Fibroblast of lung (primary cell): ENCODE measurements around the gene TMCC2. TPM values are rescaled to one million over a fixed set of nuclear protein-coding genes. Genes with fewer than 3 reads are reported as not detected.

Experiments
- DNase-seq, 2 donors: peaks; one replicate each; pipeline versions ENCODE4 v3.0.0 to v3.0.0-alpha.2; 2010; ENCODE audit warnings: low read depth in 2 of 2
- H2AFZ ChIP-seq: 2 replicates; pipeline ENCODE4 v1.5.1; 2012; ENCODE audit warnings: low read length, control low read depth, inconsistent platforms
- H3K27ac ChIP-seq: 2 replicates; pipeline ENCODE4 v1.5.1; 2011; ENCODE audit warnings: low read length, control low read depth; ENCODE audit not compliant: insufficient read depth
- H3K27me3 ChIP-seq: 2 replicates; pipeline ENCODE4 v1.5.1; 2011; ENCODE audit warnings: mild to moderate bottlenecking, low read length; ENCODE audit not compliant: control insufficient read depth, insufficient read depth
- H3K36me3 ChIP-seq: 2 replicates; pipeline ENCODE4 v1.5.1; 2011; ENCODE audit warnings: low read length; ENCODE audit not compliant: control insufficient read depth, insufficient read depth
- H3K4me1 ChIP-seq: 2 replicates; pipeline ENCODE4 v1.5.1; 2011; ENCODE audit warnings: low read length; ENCODE audit not compliant: control insufficient read depth, insufficient read depth; ENCODE audit errors: extremely low read depth
- H3K4me2 ChIP-seq: 2 replicates; pipeline ENCODE4 v1.5.1; 2011; ENCODE audit warnings: low read length, control low read depth; ENCODE audit not compliant: insufficient read depth; ENCODE audit errors: extremely low read depth
- H3K4me3 ChIP-seq, 4 experiments: fragments of 200-600 bp in 1 of 4; sonication (generic) in 1 of 4; replicated peaks in 1 of 4; 2 replicates each; pipeline ENCODE4 v1.5.1; 2011 to 2016; ENCODE audit warnings: low read length in 4 of 4, low read depth in 3 of 4, mild to moderate bottlenecking in 3 of 4, control low read depth in 2 of 4, inconsistent platforms in 1 of 4, mixed read lengths in 1 of 4; ENCODE audit not compliant: insufficient read depth in 1 of 4; ENCODE audit errors: control extremely low read depth in 1 of 4
- H3K79me2 ChIP-seq: 2 replicates; pipeline ENCODE4 v1.5.1; 2012; ENCODE audit warnings: mild to moderate bottlenecking, low read length, inconsistent platforms; ENCODE audit not compliant: control insufficient read depth, insufficient read depth
- H3K9ac ChIP-seq: 2 replicates; pipeline ENCODE4 v1.5.1; 2011; ENCODE audit warnings: mild to moderate bottlenecking, low read length, control low read depth; ENCODE audit not compliant: insufficient read depth
- H3K9me3 ChIP-seq: 2 replicates; pipeline ENCODE4 v1.5.1; 2012; ENCODE audit warnings: low read depth, low read length; ENCODE audit not compliant: control insufficient read depth, insufficient read depth
- H4K20me1 ChIP-seq: 2 replicates; pipeline ENCODE4 v1.5.1; 2011; ENCODE audit warnings: low read length; ENCODE audit not compliant: control insufficient read depth, insufficient read depth; ENCODE audit errors: extremely low read depth
- CTCF ChIP-seq, 2 donors: IDR thresholded peaks in 1 of 2; conservative IDR thresholded peaks in 1 of 2; 1 replicate in 1 of 2; 2 replicates in 1 of 2; pipeline ENCODE4 v1.5.1; 2011 to 2012; ENCODE audit warnings: low read length in 2 of 2, control low read depth in 1 of 2, inconsistent platforms in 1 of 2, low read depth in 1 of 2, mild to moderate bottlenecking in 1 of 2
- EZH2 ChIP-seq: IDR thresholded peaks from 2 replicates; pipeline ENCODE4 v1.5.1; 2012; ENCODE audit warnings: low read length, control low read depth, mild to moderate bottlenecking; ENCODE audit errors: missing control alignments
- polyA plus RNA-seq, 2 donors: library from polyadenylated mRNA; depleted of rRNA in 1 of 2; stranded (reverse) in 1 of 2; unstranded in 1 of 2; fragments of >200 nt; gene quantifications; 2 replicates each; pipeline ENCODE4 v1.2.1, GENCODE V29; 2011 to 2012; ENCODE audit warnings: missing spikeins in 1 of 2
- total RNA-seq: library from RNA; depleted of rRNA; stranded (reverse); fragments of >200 nt; gene quantifications from 2 replicates; pipeline ENCODE4 v1.2.1, GENCODE V29; 2014

Gene TMCC2
- total and polyA plus RNA-seq, 2 donors (not counting 1 experiment from before 2014, with no cell fraction given): 2.3 to 6.9 TPM

- peak; percentile 55 to 73 for DNase-seq
- H2AFZ ChIP-seq: no peak overlapping the region
- no peak overlapping the region for H3K4me2 ChIP-seq
- peaks cover 1% of the 10 kb centered on the region for H3K36me3 ChIP-seq
- no peaks in the 10 kb centered on the region for H4K20me1 ChIP-seq
- H3K4me3 ChIP-seq: no peak overlapping the region
- no peak overlapping the region for H3K9ac ChIP-seq
- H3K4me1 ChIP-seq: no peaks in the 10 kb centered on the region
- H3K27ac ChIP-seq: no peak overlapping the region
- no peaks in the 10 kb centered on the region for H3K9me3 ChIP-seq
- H3K79me2 ChIP-seq: no peaks in the 10 kb centered on the region
- H3K27me3 ChIP-seq: no peaks in the 10 kb centered on the region
- TF ChIP-seq CTCF (conservative IDR thresholded peaks at IDR 0.05 in 1 of 2, IDR thresholded peaks at IDR 0.05 in 1 of 2; ENCODE audit: low read depth in 1 of 2, low read length in 2 of 2) (peak; percentile 98 to 99), EZH2 (no peak)
Measured at GRCh38 chr1:205273551-205273982, 45.8 kb downstream of the TMCC2 start.

GRCh38 chr1:205274041-205274691 is 46.4 kb downstream of the TMCC2 start:
- Histone ChIP-seq H2AFZ (no peak overlapping the region), H3K27me3 (no peaks in the 10 kb centered on the region), H3K4me2 (no peak overlapping the region), H3K4me1 (no peaks in the 10 kb centered on the region), H3K9me3 (no peaks in the 10 kb centered on the region), H3K79me2 (no peaks in the 10 kb centered on the region), H3K27ac (no peak overlapping the region), H3K4me3 (no peak overlapping the region), H3K9ac (no peak overlapping the region), H3K36me3 (peaks cover 1% of the 10 kb centered on the region), H4K20me1 (no peaks in the 10 kb centered on the region)
- DNase-seq: no peak
- no peak for TF ChIP-seq EZH2

GRCh38 chr1:205275133-205275532 is 47.4 kb downstream of the TMCC2 start:
- DNase-seq: no peak
- no peak overlapping the region for H2AFZ ChIP-seq
- no peaks in the 10 kb centered on the region for H3K4me1 ChIP-seq
- no peak overlapping the region for H3K4me3 ChIP-seq
- H3K27me3 ChIP-seq: no peaks in the 10 kb centered on the region
- TF ChIP-seq EZH2 (no peak), CTCF (conservative IDR thresholded peaks at IDR 0.05 in 1 of 2, IDR thresholded peaks at IDR 0.05 in 1 of 2; ENCODE audit: low read depth in 1 of 2, low read length in 2 of 2) (no peak)
- peaks cover 1% of the 10 kb centered on the region for H3K36me3 ChIP-seq
- no peak overlapping the region for H3K27ac ChIP-seq
- no peaks in the 10 kb centered on the region for H3K9me3 ChIP-seq
- no peak overlapping the region for H3K9ac ChIP-seq
- H4K20me1 ChIP-seq: no peaks in the 10 kb centered on the region
- no peaks in the 10 kb centered on the region for H3K79me2 ChIP-seq
- no peak overlapping the region for H3K4me2 ChIP-seq
